Renal cortex interstitium (tissue), 11 donors: ENCODE data around the gene TTC7B. TPM values are rescaled to one million over a fixed set of nuclear protein-coding genes. Genes with fewer than 3 reads are reported as not detected.

Source experiments
- DNase-seq, 11 donors: peaks; one replicate each; pipeline ENCODE4 v3.0.0-alpha.2; 2013; ENCODE audit warnings: low read depth in 9 of 11, low spot score in 4 of 11; ENCODE audit errors: extremely low read depth in 1 of 11
- polyA plus RNA-seq, 3 donors: library from polyadenylated mRNA; unstranded; fragments of 120-200 nt; gene quantifications; one replicate each; pipeline ENCODE4 v1.2.1, GENCODE V29; 2013; ENCODE audit not compliant: insufficient read length in 3 of 3

Gene TTC7B
- polyA plus RNA-seq, 3 donors = 38.2 to 46.1 (median 44.1) TPM

- peak; percentile 70 to 87 (median 83) for DNase-seq
Measured at GRCh38 chr14:90758028-90758889, 58.0 kb downstream of the TTC7B start.

GRCh38 chr14:90757452-90757851 lies 58.8 kb downstream of the TTC7B start:
- no peak for DNase-seq

- DNase-seq = no peak
Measured at GRCh38 chr14:90756755-90757345, 59.4 kb downstream of the TTC7B start.

- no peak for DNase-seq
Measured at GRCh38 chr14:90755661-90756304, 60.4 kb downstream of the TTC7B start.

- DNase-seq = no peak
Measured at GRCh38 chr14:90753456-90754005, 62.7 kb downstream of the TTC7B start.

GRCh38 chr14:90750701-90751100 lies 65.5 kb downstream of the TTC7B start:
- no peak for DNase-seq

- no peak for DNase-seq
Measured at GRCh38 chr14:90750191-90750590, 66.0 kb downstream of the TTC7B start.

GRCh38 chr14:90747909-90748308 lies 68.3 kb downstream of the TTC7B start:
- DNase-seq = no peak

- DNase-seq = no peak
Measured at GRCh38 chr14:90743826-90744225, 72.4 kb downstream of the TTC7B start.

- DNase-seq = no peak
Measured at GRCh38 chr14:90743425-90743824, 72.8 kb downstream of the TTC7B start.

GRCh38 chr14:90742729-90743128 lies 73.5 kb downstream of the TTC7B start:
- DNase-seq = no peak

GRCh38 chr14:90742252-90742651 lies 74.0 kb downstream of the TTC7B start:
- no peak for DNase-seq

- no peak for DNase-seq
Measured at GRCh38 chr14:90741682-90741946, 74.6 kb downstream of the TTC7B start.

GRCh38 chr14:90740946-90741681 lies 75.1 kb downstream of the TTC7B start:
- no peak for DNase-seq

- no peak for DNase-seq
Measured at GRCh38 chr14:90740081-90740480, 76.1 kb downstream of the TTC7B start.

- DNase-seq = no peak
Measured at GRCh38 chr14:90739318-90740068, 76.7 kb downstream of the TTC7B start.

GRCh38 chr14:90733139-90733808 lies 83.0 kb downstream of the TTC7B start:
- DNase-seq = no peak

- DNase-seq = no peak
Measured at GRCh38 chr14:90732718-90733117, 83.5 kb downstream of the TTC7B start.
